ENCODE measurements around the gene ARHGEF26.

ARHGEF26 gene

GRCh38 chr3:154164387-154164786, 43.2 kb downstream of the ARHGEF26 start:
- no peak for DNase-seq

GRCh38 chr3:154168998-154169795, 48.0 kb downstream of the ARHGEF26 start:
- no peak for DNase-seq

- DNase-seq, result no peak
Measured at GRCh38 chr3:154169796-154170110, 48.6 kb downstream of the ARHGEF26 start.

GRCh38 chr3:154170300-154170699, 49.1 kb downstream of the ARHGEF26 start:
- DNase-seq, result no peak

GRCh38 chr3:154175041-154175440, 53.9 kb downstream of the ARHGEF26 start:
- no peak for DNase-seq

GRCh38 chr3:154176036-154176435, 54.8 kb downstream of the ARHGEF26 start:
- DNase-seq, result no peak

GRCh38 chr3:154177406-154177805, 56.2 kb downstream of the ARHGEF26 start:
- no peak for DNase-seq

- no peak for DNase-seq
Measured at GRCh38 chr3:154178172-154178571, 57.0 kb downstream of the ARHGEF26 start.

GRCh38 chr3:154180836-154181691, 59.9 kb downstream of the ARHGEF26 start:
- no peak for DNase-seq

GRCh38 chr3:154182322-154182922, 61.2 kb downstream of the ARHGEF26 start:
- no peak for DNase-seq

GRCh38 chr3:154182975-154183374, 61.8 kb downstream of the ARHGEF26 start:
- DNase-seq, result no peak

- no peak for DNase-seq
Measured at GRCh38 chr3:154184582-154184981, 63.4 kb downstream of the ARHGEF26 start.

- no peak for DNase-seq
Measured at GRCh38 chr3:154188437-154188836, 67.2 kb downstream of the ARHGEF26 start.

GRCh38 chr3:154188846-154189245, 67.7 kb downstream of the ARHGEF26 start:
- DNase-seq, result no peak

- no peak for DNase-seq
Measured at GRCh38 chr3:154191520-154191919, 70.3 kb downstream of the ARHGEF26 start.

GRCh38 chr3:154192225-154192624, 71.0 kb downstream of the ARHGEF26 start:
- no peak for DNase-seq

GRCh38 chr3:154193000-154193615, 71.9 kb downstream of the ARHGEF26 start:
- no peak for DNase-seq

- no peak for DNase-seq
Measured at GRCh38 chr3:154194877-154195276, 73.7 kb downstream of the ARHGEF26 start.

- no peak for DNase-seq
Measured at GRCh38 chr3:154195620-154196356, 74.6 kb downstream of the ARHGEF26 start.

GRCh38 chr3:154197751-154198150, 76.6 kb downstream of the ARHGEF26 start:
- no peak for DNase-seq

GRCh38 chr3:154209499-154209898, 88.3 kb downstream of the ARHGEF26 start:
- no peak for DNase-seq

GRCh38 chr3:154210986-154211385, 89.8 kb downstream of the ARHGEF26 start:
- DNase-seq, result no peak

GRCh38 chr3:154214306-154214705, 93.1 kb downstream of the ARHGEF26 start:
- DNase-seq, result no peak
